ENCODE results near the gene DLX2. TPM values are rescaled to one million over a fixed set of nuclear protein-coding genes. Genes with fewer than 3 reads are reported as not detected.

DLX2 gene
- total RNA-seq, 4 donors from 2014 or later: not detected

DNA sequence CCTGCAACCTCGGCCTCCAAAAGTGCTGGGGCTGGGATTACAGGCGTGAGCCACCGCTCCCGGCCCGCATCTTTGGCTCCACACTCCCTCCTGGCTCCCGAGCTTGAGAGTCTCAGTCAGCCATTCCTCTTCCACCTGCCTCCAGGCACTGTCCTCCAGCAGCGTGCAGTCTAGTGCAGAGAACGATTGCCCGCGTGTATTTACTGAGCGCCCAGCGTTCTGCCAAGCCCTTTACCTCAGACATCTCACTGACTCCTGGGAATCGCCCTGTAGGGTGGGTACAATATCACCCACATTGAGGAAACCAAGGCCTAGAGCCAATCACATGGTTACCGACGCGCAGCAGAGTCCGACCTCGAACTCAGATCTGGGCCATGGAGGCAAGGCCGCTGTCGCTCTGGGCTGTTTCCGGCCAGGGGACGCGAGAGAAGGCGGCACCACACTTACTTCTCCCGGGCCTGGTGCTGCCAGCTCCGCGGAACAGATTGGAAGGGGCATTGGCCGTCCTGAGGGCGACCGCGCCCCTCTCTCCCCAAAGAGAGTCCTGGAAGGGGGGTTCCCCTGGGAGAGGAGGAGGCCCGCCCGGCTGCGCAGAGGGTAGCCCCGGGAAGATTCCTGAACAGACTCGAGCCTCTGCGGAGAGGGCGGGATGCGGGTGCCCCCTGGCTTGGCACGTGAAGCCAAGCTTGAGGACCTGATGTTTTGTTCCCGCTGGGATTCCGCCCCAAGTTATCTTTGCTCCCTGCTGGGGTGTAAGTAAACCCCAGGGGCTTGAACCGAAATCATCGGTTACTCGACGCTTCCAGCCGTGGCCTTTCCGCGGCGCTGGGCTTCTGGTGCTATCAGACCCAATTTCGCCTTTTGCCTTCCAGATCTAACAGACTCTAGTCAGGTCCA, 5.2 kb upstream of the DLX2 start:
- Histone ChIP-seq H3K36me3 (no peaks in the 10 kb centered on the region), H3K27me3 (peaks cover 84% of the 10 kb centered on the region), H3K9me3 (no peaks in the 10 kb centered on the region), H3K27ac (no peak overlapping the region), H3K4me1 (peaks cover 0 to 36% (median 11%) of the 10 kb centered on the region in 3 donors), H3K4me3 (no peak overlapping the region)
- TF ChIP-seq EP300 (IDR thresholded peaks at IDR 0.05) (no peak), POLR2AphosphoS5 (IDR thresholded peaks at IDR 0.05) (no peak), POLR2A (IDR thresholded peaks at IDR 0.05) (no peak)
- TF ChIP-seq, protein P1, sequence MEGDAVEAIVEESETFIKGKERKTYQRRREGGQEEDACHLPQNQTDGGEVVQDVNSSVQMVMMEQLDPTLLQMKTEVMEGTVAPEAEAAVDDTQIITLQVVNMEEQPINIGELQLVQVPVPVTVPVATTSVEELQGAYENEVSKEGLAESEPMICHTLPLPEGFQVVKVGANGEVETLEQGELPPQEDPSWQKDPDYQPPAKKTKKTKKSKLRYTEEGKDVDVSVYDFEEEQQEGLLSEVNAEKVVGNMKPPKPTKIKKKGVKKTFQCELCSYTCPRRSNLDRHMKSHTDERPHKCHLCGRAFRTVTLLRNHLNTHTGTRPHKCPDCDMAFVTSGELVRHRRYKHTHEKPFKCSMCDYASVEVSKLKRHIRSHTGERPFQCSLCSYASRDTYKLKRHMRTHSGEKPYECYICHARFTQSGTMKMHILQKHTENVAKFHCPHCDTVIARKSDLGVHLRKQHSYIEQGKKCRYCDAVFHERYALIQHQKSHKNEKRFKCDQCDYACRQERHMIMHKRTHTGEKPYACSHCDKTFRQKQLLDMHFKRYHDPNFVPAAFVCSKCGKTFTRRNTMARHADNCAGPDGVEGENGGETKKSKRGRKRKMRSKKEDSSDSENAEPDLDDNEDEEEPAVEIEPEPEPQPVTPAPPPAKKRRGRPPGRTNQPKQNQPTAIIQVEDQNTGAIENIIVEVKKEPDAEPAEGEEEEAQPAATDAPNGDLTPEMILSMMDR (IDR thresholded peaks at IDR 0.05): no peak
- ATAC-seq: no peak
- 11 to 15% methylated on average over 11 to 13 of the region's 51 CpGs for WGBS, 2 donors (ENCODE audit: low coverage in 1 of 2)

DNA sequence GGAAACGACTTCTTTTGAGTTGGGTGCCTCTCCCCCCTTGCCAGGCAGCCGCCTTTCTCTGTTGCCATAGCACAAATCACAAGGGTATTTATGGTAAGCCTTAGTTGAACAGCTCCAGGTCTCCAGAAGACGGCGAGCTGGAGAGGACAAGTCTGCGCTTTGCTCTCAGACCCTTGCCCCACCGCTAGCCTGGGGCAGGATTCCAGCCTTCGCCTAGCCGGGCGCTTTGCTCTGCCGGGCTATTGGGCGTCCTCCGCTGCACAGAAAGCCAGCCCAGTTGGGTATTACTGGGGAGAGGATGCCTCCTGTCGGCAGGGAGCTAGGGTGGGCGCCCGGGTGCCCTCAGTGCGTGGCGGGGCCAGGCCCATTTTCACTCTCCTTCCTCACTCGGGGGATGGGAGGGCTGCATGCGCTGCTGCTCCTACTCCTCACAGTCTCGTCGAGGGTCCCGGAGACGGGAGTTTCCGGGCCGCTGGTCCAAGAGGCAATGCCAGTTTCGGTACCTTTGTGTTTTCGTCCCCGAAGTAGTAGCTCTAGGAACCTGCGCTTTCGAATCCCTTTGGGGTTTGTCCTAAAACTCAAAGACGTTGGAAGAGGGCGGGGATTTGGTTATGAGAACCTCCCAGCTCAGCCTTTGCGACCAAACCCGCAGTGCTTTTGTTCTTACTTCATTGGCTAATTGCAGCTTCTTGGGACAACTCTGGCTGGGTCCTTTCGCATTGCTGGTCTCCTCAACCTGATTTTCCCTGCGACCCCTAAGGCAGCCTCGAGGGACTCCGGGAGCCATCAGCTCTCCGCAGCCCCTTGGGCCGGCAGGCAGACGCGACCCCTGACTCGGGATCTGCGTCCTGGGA, 3.6 kb upstream of the DLX2 start:
- H3K27me3 ChIP-seq: peaks cover 95% of the 10 kb centered on the region
- 0% methylated on average over 3 to 5 of the region's 44 CpGs for whole genome bisulfite sequencing, 2 donors (ENCODE audit: low coverage in 1 of 2)
- no peaks in the 10 kb centered on the region for H3K9me3 ChIP-seq
- H3K4me1 ChIP-seq: peaks cover 0 to 52% (median 24%) of the 10 kb centered on the region in 3 donors
- no peak overlapping the region for H3K27ac ChIP-seq
- TF ChIP-seq, protein P1 (IDR thresholded peaks at IDR 0.05): peak in 2 of 4 experiments; percentile 6 to 40
- TF ChIP-seq POLR2A (IDR thresholded peaks at IDR 0.05): no peak
- ATAC-seq: no peak
- H3K4me3 ChIP-seq: peak overlapping the region in 1 of 2 donors; percentile 15
- no peaks in the 10 kb centered on the region for H3K36me3 ChIP-seq

DNA sequence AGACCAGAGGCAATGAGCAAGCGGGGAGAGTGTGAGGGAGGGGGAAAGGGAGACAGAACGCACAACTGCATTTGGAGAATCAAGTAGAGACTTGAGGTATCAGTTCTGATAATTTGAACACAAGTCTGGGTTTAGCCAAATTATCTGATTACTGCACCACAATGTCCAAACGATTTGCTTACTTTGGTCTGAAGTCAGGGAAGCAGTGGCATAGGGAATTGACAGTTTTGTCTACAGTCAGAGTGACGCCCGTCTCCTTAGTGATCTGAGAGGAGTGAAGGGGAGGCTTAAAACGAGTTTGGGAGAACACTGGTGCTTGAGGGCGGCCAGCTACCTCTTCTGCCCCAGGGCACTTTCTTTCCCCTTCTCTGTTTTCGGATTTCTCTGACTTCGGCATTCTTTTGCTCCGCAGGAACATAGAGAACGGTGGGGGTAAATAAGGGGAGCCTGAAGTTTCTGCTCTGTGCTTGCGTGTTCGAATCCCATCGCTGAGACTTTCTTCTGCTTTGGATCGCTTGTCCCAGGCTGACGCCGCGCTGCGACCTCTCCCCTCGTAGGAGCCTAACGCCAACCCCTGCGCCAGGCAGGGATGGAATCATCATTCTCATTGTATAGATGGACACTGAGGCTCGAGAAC, 2.9 kb upstream of the DLX2 start:
- TF ChIP-seq, protein P1 (IDR thresholded peaks at IDR 0.05): no peak
- TF ChIP-seq POLR2A (IDR thresholded peaks at IDR 0.05) (no peak), EP300 (IDR thresholded peaks at IDR 0.05) (no peak), POLR2AphosphoS5 (IDR thresholded peaks at IDR 0.05) (no peak)
- Histone ChIP-seq H3K4me1 (peaks cover 0 to 60% (median 31%) of the 10 kb centered on the region in 3 donors), H3K27ac (no peak overlapping the region), H3K9me3 (no peaks in the 10 kb centered on the region), H3K27me3 (peaks cover 100% of the 10 kb centered on the region), H3K36me3 (no peaks in the 10 kb centered on the region), H3K4me3 (no peak overlapping the region)
- no peak for ATAC-seq
- WGBS, 2 donors (ENCODE audit: low coverage in 1 of 2): 6 to 20% methylated on average over 7 to 15 of the region's 23 CpGs

DNA sequence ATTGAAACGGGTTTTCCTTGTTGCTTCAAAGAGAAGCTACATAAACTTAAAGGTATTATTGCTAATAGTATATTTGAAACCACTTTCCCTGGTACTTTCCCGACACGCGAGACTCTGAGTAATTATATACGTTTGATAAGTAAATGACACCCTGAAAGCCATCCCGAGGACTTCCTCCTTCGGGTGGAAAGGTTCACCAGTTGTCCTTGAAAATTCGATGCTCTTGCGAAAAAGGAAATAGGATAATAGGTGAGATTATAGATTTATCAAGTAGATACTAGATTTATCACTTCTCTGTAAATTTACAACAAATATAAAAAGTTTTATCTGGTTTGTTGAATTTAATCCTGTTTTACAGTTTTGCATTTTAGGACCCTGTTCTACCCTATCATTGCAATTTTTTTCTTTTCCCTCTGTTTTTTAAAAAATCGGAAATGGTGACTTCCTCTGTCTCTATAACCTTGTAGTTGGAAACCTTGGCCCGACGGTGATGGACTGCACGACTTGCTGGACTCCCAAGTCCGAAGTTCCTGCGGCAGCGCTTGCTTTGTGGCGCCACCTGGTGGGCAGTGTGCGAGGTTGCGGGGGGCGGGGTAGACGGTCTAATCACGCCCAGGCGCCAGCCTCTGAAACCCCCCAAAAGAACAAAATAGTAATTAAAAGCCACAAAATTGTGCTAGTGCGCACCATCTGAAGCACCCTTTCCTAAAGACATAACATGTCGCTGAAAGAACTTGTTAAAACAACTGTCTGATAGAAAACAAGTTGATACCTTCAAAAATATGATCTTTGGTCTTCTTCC, 972 bp upstream of the DLX2 start:
- peaks cover 100% of the 10 kb centered on the region for H3K27me3 ChIP-seq
- H3K4me1 ChIP-seq: peaks cover 0 to 79% (median 50%) of the 10 kb centered on the region in 3 donors
- no peaks in the 10 kb centered on the region for H3K36me3 ChIP-seq
- no peak for ATAC-seq
- H3K9me3 ChIP-seq: no peaks in the 10 kb centered on the region
- H3K4me3 ChIP-seq: peak overlapping the region in 1 of 2 donors; percentile 57
- 3 to 8% methylated on average over 18 to 20 of the region's 25 CpGs for WGBS, 2 donors (ENCODE audit: low coverage in 1 of 2)
- H3K27ac ChIP-seq: no peak overlapping the region
- TF ChIP-seq, protein P1 (IDR thresholded peaks at IDR 0.05): peak in 3 of 4 experiments; percentile 47 to 81 (median 67)
- no peak for TF ChIP-seq POLR2A (IDR thresholded peaks at IDR 0.05)
- TF ChIP-seq POLR2AphosphoS5 (IDR thresholded peaks at IDR 0.05): no peak
- no peak for TF ChIP-seq EP300 (IDR thresholded peaks at IDR 0.05)

Data from gastroesophageal sphincter (tissue), 4 donors.